22Rv1 (cell line): Measurements from ENCODE around the gene ABCC10.

Experiments used
- H3K27ac ChIP-seq: fragments of 450-650 bp; 2 replicates; pipeline ENCODE4 v1.5.1; 2017
- ZFX ChIP-seq: fragments of 450-650 bp; IDR thresholded peaks from 2 replicates; pipeline ENCODE4 v1.6.1; 2017; ENCODE audit warnings: antibody characterized with exemption, borderline replicate concordance
- TF ChIP-seq, protein P1 (sequence below): fragments of 450-650 bp; IDR thresholded peaks from 2 replicates; pipeline ENCODE4 v1.5.1; 2017; ENCODE audit warnings: mild to moderate bottlenecking

ABCC10 gene

DNA sequence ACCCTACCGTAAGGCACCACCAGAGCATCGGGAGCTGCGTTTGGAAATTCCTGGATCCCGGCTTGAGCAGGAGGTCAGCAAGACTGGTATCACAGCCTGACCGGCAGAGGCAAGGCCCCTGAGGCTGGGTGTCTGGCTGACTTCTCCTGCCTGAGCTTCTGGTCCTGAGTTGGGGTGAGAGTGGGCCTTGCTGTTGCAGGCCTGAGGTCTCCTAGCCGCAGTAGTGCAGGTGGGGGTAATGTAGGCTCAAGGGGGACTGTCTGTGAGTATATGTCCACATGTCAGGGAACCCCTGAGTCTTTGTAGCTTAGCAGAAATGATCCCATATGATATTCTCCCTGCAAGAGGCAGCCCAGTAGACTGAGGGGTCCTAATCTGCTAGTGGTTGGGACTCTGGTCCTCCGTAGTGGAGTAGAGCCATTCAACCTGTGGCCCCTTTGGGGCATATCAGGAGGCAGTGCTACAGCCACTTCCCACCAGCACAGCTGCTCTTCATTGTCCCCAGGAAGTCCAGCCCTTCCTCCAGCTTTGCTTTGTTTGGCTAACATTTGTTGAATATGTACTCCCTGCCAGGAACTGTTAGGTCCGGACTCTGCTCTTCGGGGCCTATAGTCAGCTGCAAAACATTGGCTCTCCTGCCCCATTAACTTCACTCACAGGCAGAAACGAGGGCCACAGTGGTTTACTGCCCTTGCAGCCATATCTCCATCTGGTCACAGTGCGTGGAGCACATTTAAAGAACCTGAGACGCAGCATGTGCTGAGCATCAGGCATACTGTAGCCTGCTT, 71.9 kb downstream of the ABCC10 start:
- TF ChIP-seq ZFX, result no peak
- TF ChIP-seq, protein P1, sequence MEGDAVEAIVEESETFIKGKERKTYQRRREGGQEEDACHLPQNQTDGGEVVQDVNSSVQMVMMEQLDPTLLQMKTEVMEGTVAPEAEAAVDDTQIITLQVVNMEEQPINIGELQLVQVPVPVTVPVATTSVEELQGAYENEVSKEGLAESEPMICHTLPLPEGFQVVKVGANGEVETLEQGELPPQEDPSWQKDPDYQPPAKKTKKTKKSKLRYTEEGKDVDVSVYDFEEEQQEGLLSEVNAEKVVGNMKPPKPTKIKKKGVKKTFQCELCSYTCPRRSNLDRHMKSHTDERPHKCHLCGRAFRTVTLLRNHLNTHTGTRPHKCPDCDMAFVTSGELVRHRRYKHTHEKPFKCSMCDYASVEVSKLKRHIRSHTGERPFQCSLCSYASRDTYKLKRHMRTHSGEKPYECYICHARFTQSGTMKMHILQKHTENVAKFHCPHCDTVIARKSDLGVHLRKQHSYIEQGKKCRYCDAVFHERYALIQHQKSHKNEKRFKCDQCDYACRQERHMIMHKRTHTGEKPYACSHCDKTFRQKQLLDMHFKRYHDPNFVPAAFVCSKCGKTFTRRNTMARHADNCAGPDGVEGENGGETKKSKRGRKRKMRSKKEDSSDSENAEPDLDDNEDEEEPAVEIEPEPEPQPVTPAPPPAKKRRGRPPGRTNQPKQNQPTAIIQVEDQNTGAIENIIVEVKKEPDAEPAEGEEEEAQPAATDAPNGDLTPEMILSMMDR, result no peak
- no peak overlapping the region for H3K27ac ChIP-seq
